IPS-15b (cell line): ENCODE results near the gene FSCN2.

ENCODE experiments used
- H3K27me3 ChIP-seq: one replicate; pipeline ENCODE4 v1.6.1; 2013; ENCODE audit warnings: low read length; ENCODE audit not compliant: control insufficient read depth, insufficient read depth
- H3K36me3 ChIP-seq: one replicate; pipeline ENCODE4 v1.6.1; 2013; ENCODE audit warnings: low read length; ENCODE audit not compliant: control insufficient read depth, insufficient read depth
- H3K4me1 ChIP-seq: one replicate; pipeline ENCODE4 v1.6.1; 2013; ENCODE audit warnings: mild to moderate bottlenecking, low read length; ENCODE audit not compliant: control insufficient read depth, insufficient read depth
- H3K4me3 ChIP-seq: one replicate; pipeline ENCODE4 v1.5.1; 2013; ENCODE audit warnings: low read depth, low read length
- H3K9ac ChIP-seq: one replicate; pipeline ENCODE4 v1.6.1; 2013; ENCODE audit warnings: low read depth, mild to moderate bottlenecking, low read length
- H3K9me3 ChIP-seq: one replicate; pipeline ENCODE4 v1.6.1; 2013; ENCODE audit warnings: mild to moderate bottlenecking, low read length; ENCODE audit not compliant: control insufficient read depth, insufficient read depth

FSCN2 gene

GRCh38 chr17:81543339-81543675 is 15.1 kb downstream of the FSCN2 start:
- peaks cover 54% of the 10 kb centered on the region for H3K36me3 ChIP-seq
- no peak overlapping the region for H3K4me3 ChIP-seq
- no peaks in the 10 kb centered on the region for H3K4me1 ChIP-seq
- no peaks in the 10 kb centered on the region for H3K27me3 ChIP-seq
- H3K9me3 ChIP-seq = no peaks in the 10 kb centered on the region
- H3K9ac ChIP-seq = no peak overlapping the region

- Histone ChIP-seq H3K27me3 (no peaks in the 10 kb centered on the region), H3K4me3 (no peak overlapping the region), H3K4me1 (no peaks in the 10 kb centered on the region), H3K36me3 (peaks cover 54% of the 10 kb centered on the region), H3K9me3 (no peaks in the 10 kb centered on the region), H3K9ac (no peak overlapping the region)
Measured at GRCh38 chr17:81543756-81544155, 15.6 kb downstream of the FSCN2 start.

- H3K9ac ChIP-seq = no peak overlapping the region
- H3K36me3 ChIP-seq = peaks cover 60% of the 10 kb centered on the region
- no peaks in the 10 kb centered on the region for H3K27me3 ChIP-seq
- H3K4me1 ChIP-seq = no peaks in the 10 kb centered on the region
- H3K9me3 ChIP-seq = no peaks in the 10 kb centered on the region
- H3K4me3 ChIP-seq = no peak overlapping the region
Measured at GRCh38 chr17:81544281-81544974, 16.3 kb downstream of the FSCN2 start.

DNA sequence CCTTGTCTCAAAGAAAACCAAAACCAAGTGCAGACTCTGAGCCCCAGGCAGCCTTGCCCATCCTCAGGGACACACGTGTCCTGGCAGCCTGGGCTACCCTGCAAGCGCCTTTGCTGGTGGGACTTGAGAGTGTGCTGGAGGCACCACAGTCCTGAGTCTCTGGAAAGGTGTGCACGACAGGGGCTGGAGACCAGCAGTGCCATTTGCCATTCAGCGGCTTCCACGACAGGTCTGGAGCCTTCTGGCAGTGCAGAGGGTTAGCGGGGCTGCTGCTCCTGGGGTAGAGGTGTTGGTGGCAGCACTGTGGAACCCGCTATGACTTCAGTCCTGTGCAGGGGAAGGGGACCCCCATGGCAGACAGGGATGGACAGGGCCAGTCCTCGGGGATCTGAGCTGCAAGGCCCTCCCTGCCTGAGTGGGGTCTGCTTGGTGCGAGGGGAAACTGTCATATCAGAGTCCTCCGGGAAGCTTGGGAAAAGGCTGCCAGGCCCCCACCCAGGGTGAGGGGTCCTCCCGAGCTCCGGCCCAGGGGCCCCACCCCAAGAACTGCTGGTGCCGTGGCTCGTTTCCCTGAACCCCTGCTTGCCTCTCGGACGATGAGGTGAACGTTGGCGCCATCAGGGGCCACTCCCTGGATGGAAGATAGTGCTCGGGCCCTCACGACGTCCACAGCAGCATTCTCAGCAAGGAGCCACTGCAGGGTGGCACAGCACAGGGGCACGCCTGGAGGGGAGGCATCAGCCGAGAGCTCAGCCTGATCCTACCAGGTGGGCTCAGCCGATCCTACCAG is 17.2 kb downstream of the FSCN2 start:
- H3K4me1 ChIP-seq = no peaks in the 10 kb centered on the region
- no peaks in the 10 kb centered on the region for H3K27me3 ChIP-seq
- H3K9me3 ChIP-seq = no peaks in the 10 kb centered on the region
- H3K4me3 ChIP-seq = no peak overlapping the region
- H3K9ac ChIP-seq = no peak overlapping the region
- peaks cover 62% of the 10 kb centered on the region for H3K36me3 ChIP-seq

GRCh38 chr17:81546906-81547613 is 18.9 kb downstream of the FSCN2 start:
- peaks cover 66% of the 10 kb centered on the region for H3K36me3 ChIP-seq
- H3K4me1 ChIP-seq = no peaks in the 10 kb centered on the region
- no peaks in the 10 kb centered on the region for H3K27me3 ChIP-seq
- H3K9ac ChIP-seq = no peak overlapping the region
- H3K4me3 ChIP-seq = no peak overlapping the region
- no peaks in the 10 kb centered on the region for H3K9me3 ChIP-seq

DNA sequence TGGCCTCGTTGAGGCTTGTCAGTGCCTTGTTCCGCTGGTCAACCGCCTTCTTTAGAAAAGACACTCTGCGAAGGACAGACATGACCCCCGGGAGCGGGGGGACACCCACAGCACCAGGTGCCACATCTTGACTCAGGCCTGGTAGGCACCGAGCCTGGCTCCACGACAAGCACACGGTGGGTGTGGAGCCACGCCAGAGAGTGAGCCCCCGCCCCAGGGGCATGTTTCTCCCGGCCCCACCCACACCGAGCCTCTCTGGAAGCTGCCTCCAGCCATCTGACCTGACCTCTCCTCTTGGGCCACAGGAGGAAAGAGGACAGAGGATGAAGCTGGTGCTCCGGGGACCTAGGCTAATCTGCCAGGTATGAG is 19.4 kb downstream of the FSCN2 start:
- H3K36me3 ChIP-seq = peaks cover 66% of the 10 kb centered on the region

GRCh38 chr17:81549031-81549557 is 20.9 kb downstream of the FSCN2 start:
- H3K4me3 ChIP-seq = no peak overlapping the region
- peaks cover 55% of the 10 kb centered on the region for H3K36me3 ChIP-seq
- no peaks in the 10 kb centered on the region for H3K27me3 ChIP-seq
- H3K9ac ChIP-seq = no peak overlapping the region
- peaks cover 4% of the 10 kb centered on the region for H3K4me1 ChIP-seq
- no peaks in the 10 kb centered on the region for H3K9me3 ChIP-seq

More for the DNA sequence above, 19.4 kb downstream of the FSCN2 start:
- Histone ChIP-seq H3K9ac (no peak overlapping the region), H3K27me3 (no peaks in the 10 kb centered on the region), H3K4me3 (no peak overlapping the region), H3K9me3 (no peaks in the 10 kb centered on the region), H3K4me1 (no peaks in the 10 kb centered on the region)

DNA sequence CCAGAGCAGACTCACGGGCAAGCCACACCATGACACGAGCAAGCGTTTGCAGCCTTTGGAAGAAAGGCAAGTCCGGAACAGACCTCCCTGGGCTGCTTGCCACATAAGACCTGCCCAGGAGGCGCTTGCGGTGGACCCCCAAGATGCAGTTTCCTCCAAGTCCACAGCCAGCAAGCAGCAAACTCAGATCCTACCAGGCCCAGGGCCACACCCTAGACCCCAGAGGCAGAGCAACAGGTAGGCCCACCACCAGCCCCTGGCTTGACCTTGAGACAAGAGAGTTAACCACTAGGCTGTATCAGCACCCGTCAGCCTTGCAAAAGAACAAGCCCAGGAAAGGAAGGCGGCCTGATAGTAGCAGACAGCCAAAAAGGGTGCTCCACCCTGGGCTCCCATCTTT is 21.6 kb downstream of the FSCN2 start:
- H3K9me3 ChIP-seq = no peaks in the 10 kb centered on the region
- H3K9ac ChIP-seq = no peak overlapping the region
- no peaks in the 10 kb centered on the region for H3K27me3 ChIP-seq
- no peak overlapping the region for H3K4me3 ChIP-seq
- H3K36me3 ChIP-seq = peaks cover 48% of the 10 kb centered on the region
- peaks cover 4% of the 10 kb centered on the region for H3K4me1 ChIP-seq

- H3K4me3 ChIP-seq = no peak overlapping the region
- no peaks in the 10 kb centered on the region for H3K9me3 ChIP-seq
- no peaks in the 10 kb centered on the region for H3K27me3 ChIP-seq
- H3K9ac ChIP-seq = no peak overlapping the region
- peaks cover 44% of the 10 kb centered on the region for H3K36me3 ChIP-seq
- H3K4me1 ChIP-seq = peaks cover 4% of the 10 kb centered on the region
Measured at GRCh38 chr17:81550285-81550684, 22.1 kb downstream of the FSCN2 start.

DNA sequence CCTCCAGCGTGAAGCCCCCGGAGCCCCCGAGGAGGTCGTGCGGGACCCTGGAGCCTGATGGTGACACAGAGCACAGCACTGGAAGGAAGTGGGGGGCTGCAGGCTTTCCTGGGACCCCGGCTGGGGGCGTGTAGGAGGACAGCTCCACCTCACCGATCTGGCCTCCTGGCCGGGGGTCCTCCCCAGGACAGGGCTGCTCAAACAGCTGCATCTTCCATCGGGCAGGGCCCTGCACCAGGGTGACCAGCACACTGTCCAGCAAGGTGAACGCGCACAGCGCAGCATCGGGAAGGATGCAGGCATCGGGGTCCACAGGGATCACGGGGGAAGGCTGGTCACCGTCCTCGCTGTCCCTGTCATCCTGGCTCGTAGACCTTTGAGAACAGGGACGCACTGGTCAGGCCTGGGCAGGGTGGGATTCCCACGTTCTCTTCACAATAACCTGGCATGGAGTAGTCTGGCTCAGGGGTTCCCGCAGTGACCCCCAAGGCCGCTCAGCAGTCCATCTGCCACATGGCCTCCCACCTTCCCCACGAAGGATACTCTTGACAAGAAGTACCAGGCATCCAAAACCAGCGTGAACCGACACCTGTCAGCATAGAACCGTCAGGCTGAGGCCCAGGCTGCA is 22.8 kb downstream of the FSCN2 start:
- peaks cover 4% of the 10 kb centered on the region for H3K4me1 ChIP-seq
- no peak overlapping the region for H3K9ac ChIP-seq
- peaks cover 37% of the 10 kb centered on the region for H3K36me3 ChIP-seq

GRCh38 chr17:81551458-81552243 is 23.5 kb downstream of the FSCN2 start:
- no peaks in the 10 kb centered on the region for H3K9me3 ChIP-seq
- H3K36me3 ChIP-seq = peaks cover 30% of the 10 kb centered on the region

More for the DNA sequence above, 22.8 kb downstream of the FSCN2 start:
- Histone ChIP-seq H3K9me3 (no peaks in the 10 kb centered on the region), H3K27me3 (no peaks in the 10 kb centered on the region), H3K4me3 (peak overlapping the region; percentile 90)

More at GRCh38 chr17:81551458-81552243, 23.5 kb downstream of the FSCN2 start:
- H3K4me1 ChIP-seq = peaks cover 4% of the 10 kb centered on the region
- peak overlapping the region; percentile 79 for H3K9ac ChIP-seq
- H3K4me3 ChIP-seq = peak overlapping the region; percentile 90
- no peaks in the 10 kb centered on the region for H3K27me3 ChIP-seq
